H9 (cell line): ENCODE measurements around the gene IRF2BP2. TPM values are rescaled to one million over a fixed set of nuclear protein-coding genes. Genes with fewer than 3 reads are reported as not detected.

Experiments
- DNase-seq: peaks from one replicate; pipeline ENCODE4 v3.0.0-alpha.2; 2017
- H2AFZ ChIP-seq: one replicate; pipeline ENCODE4 v1.6.1; 2013; ENCODE audit warnings: mild to moderate bottlenecking, low read length, control low read depth, moderate library complexity
- H2AK5ac ChIP-seq: 2 replicates; pipeline ENCODE4 v1.6.1; 2013; ENCODE audit warnings: low read length, control low read depth, mixed read lengths; ENCODE audit not compliant: insufficient read length
- H2BK120ac ChIP-seq: one replicate; pipeline ENCODE4 v1.6.1; 2013; ENCODE audit warnings: low read depth, mild to moderate bottlenecking, low read length, control low read depth, inconsistent platforms; ENCODE audit not compliant: poor library complexity, severe bottlenecking
- H2BK12ac ChIP-seq: 2 replicates; pipeline ENCODE4 v1.6.1; 2013; ENCODE audit warnings: low read length, control low read depth, mixed read lengths, low read depth; ENCODE audit not compliant: insufficient read length
- H2BK15ac ChIP-seq: 2 replicates; pipeline ENCODE4 v1.6.1; 2013; ENCODE audit warnings: low read depth, low read length, control low read depth
- H2BK20ac ChIP-seq: one replicate; pipeline ENCODE4 v1.6.1; 2013; ENCODE audit warnings: low read depth, mild to moderate bottlenecking, low read length, control low read depth, inconsistent platforms; ENCODE audit not compliant: poor library complexity, severe bottlenecking
- H2BK5ac ChIP-seq: 2 replicates; pipeline ENCODE4 v1.6.1; 2013; ENCODE audit warnings: low read length, control low read depth, mixed read lengths; ENCODE audit not compliant: insufficient read length
- H3K14ac ChIP-seq: 2 replicates; pipeline ENCODE4 v1.6.1; 2013; ENCODE audit warnings: low read length, control low read depth; ENCODE audit not compliant: insufficient read depth
- H3K18ac ChIP-seq: 2 replicates; pipeline ENCODE4 v1.6.1; 2013; ENCODE audit warnings: low read depth, mild to moderate bottlenecking, mixed read lengths, low read length, control low read depth; ENCODE audit not compliant: insufficient read length
- H3K23ac ChIP-seq: 2 replicates; pipeline ENCODE4 v1.6.1; 2013; ENCODE audit warnings: low read length, control low read depth, mixed read lengths, low read depth; ENCODE audit not compliant: insufficient read length
- H3K23me2 ChIP-seq: 2 replicates; pipeline ENCODE4 v1.6.1; 2013; ENCODE audit warnings: low read depth, mild to moderate bottlenecking, mixed read lengths, low read length, control low read depth; ENCODE audit not compliant: insufficient read length, poor library complexity, severe bottlenecking
- H3K27ac ChIP-seq: 2 replicates; pipeline ENCODE4 v1.5.1; 2013; ENCODE audit warnings: low read length, control low read depth, mixed read lengths, low read depth; ENCODE audit not compliant: insufficient read length
- H3K27me3 ChIP-seq: 2 replicates; pipeline ENCODE4 v1.6.1; 2013; ENCODE audit warnings: low read length, control low read depth, inconsistent platforms; ENCODE audit not compliant: insufficient read depth
- H3K4ac ChIP-seq: 2 replicates; pipeline ENCODE4 v1.6.1; 2013; ENCODE audit warnings: low read depth, mild to moderate bottlenecking, control low read depth, inconsistent platforms, low read length, moderate library complexity
- H3K4me1 ChIP-seq: 2 replicates; pipeline ENCODE4 v1.6.1; 2013; ENCODE audit warnings: low read length, control low read depth, inconsistent platforms; ENCODE audit not compliant: insufficient read depth
- H3K4me2 ChIP-seq: 2 replicates; pipeline ENCODE4 v1.6.1; 2013; ENCODE audit warnings: low read length, control low read depth, mixed read lengths; ENCODE audit not compliant: insufficient read length, insufficient read depth
- H3K56ac ChIP-seq: 2 replicates; pipeline ENCODE4 v1.6.1; 2013; ENCODE audit warnings: low read depth, mild to moderate bottlenecking, mixed read lengths, low read length, control low read depth; ENCODE audit not compliant: insufficient read length
- H3K79me1 ChIP-seq: 2 replicates; pipeline ENCODE4 v1.6.1; 2013; ENCODE audit warnings: low read depth, mild to moderate bottlenecking, moderate library complexity, low read length, control low read depth, inconsistent platforms; ENCODE audit not compliant: insufficient read depth, poor library complexity, severe bottlenecking
- H3K79me2 ChIP-seq: 2 replicates; pipeline ENCODE4 v1.6.1; 2013; ENCODE audit warnings: low read length, control low read depth, inconsistent platforms; ENCODE audit not compliant: insufficient read depth
- H3K9ac ChIP-seq: 2 replicates; pipeline ENCODE4 v1.6.1; 2013; ENCODE audit warnings: low read length, control low read depth, mixed read lengths; ENCODE audit not compliant: insufficient read length; ENCODE audit errors: extremely low read depth
- H3K9me3 ChIP-seq: one replicate; pipeline ENCODE4 v1.6.1; 2013; ENCODE audit warnings: low read depth, low read length, inconsistent platforms; ENCODE audit not compliant: control insufficient read depth
- H3T11ph ChIP-seq: one replicate; pipeline ENCODE4 v1.6.1; 2013; ENCODE audit warnings: mild to moderate bottlenecking, low read length, control low read depth, inconsistent platforms
- H4K20me1 ChIP-seq: one replicate; pipeline ENCODE4 v1.6.1; 2013; ENCODE audit not compliant: control insufficient read depth, insufficient read length, insufficient read depth
- H4K5ac ChIP-seq: 2 replicates; pipeline ENCODE4 v1.6.1; 2013; ENCODE audit warnings: low read depth, mild to moderate bottlenecking, mixed read lengths, low read length, control low read depth; ENCODE audit not compliant: insufficient read length
- H4K8ac ChIP-seq: replicated peaks from 2 replicates; pipeline ENCODE4 v1.6.1; 2013; ENCODE audit warnings: low read length, control low read depth, mixed read lengths, low read depth; ENCODE audit not compliant: insufficient read length
- H4K91ac ChIP-seq: 2 replicates; pipeline ENCODE4 v1.6.1; 2013; ENCODE audit warnings: low read depth, mild to moderate bottlenecking, moderate library complexity, mixed read lengths, low read length, control low read depth; ENCODE audit not compliant: insufficient read length
- H3K27ac Mint-ChIP-seq, 3 experiments: 2 replicates in 2 of 3; 3 replicates in 1 of 3; pipeline ENCODE4 v1.8.0; 2020 to 2021; ENCODE audit warnings: mixed read lengths in 3 of 3, mild to moderate bottlenecking in 1 of 3, moderate library complexity in 1 of 3
- H3K27me3 Mint-ChIP-seq: 2 replicates; pipeline ENCODE4 v1.8.0; 2021; ENCODE audit warnings: low read depth, mild to moderate bottlenecking, moderate library complexity, mixed read lengths
- H3K36me3 Mint-ChIP-seq, 3 experiments: 2 replicates in 2 of 3; 3 replicates in 1 of 3; pipeline ENCODE4 v1.8.0; 2020 to 2021; ENCODE audit warnings: low read depth in 3 of 3, mixed read lengths in 3 of 3; ENCODE audit not compliant: insufficient read depth in 1 of 3
- H3K4me1 Mint-ChIP-seq, 2 experiments: 2 replicates each; pipeline ENCODE4 v1.8.0; 2020; ENCODE audit warnings: mixed read lengths in 2 of 2
- H3K4me3 Mint-ChIP-seq, 2 experiments: 2 replicates in 1 of 2; 3 replicates in 1 of 2; pipeline ENCODE4 v1.8.0; 2020 to 2021; ENCODE audit warnings: mild to moderate bottlenecking in 2 of 2, mixed read lengths in 2 of 2, moderate library complexity in 1 of 2
- H3K9me3 Mint-ChIP-seq, 2 experiments: 2 replicates in 1 of 2; 3 replicates in 1 of 2; pipeline ENCODE4 v1.8.0; 2020; ENCODE audit warnings: mild to moderate bottlenecking in 2 of 2, mixed read lengths in 2 of 2, moderate library complexity in 1 of 2
- CTCF ChIP-seq: fragments of 200-600 bp; sonication (generic); conservative IDR thresholded peaks from 3 replicates; pipeline ENCODE4 v1.8.0; 2021; ENCODE audit warnings: antibody characterized with exemption, mild to moderate bottlenecking
- WGBS: extraction: QIAGEN DNeasy Blood & Tissue Kit; methylation state at CpG from one replicate; pipeline ENCODE4 v1.1.7; 2013; ENCODE audit warnings: missing lambda C conversion rate, low lambda C conversion rate, mixed read lengths; ENCODE audit not compliant: insufficient read length; ENCODE audit errors: extremely low coverage; 5-methylcytosine and 5-hydroxymethylcytosine counted together
- total RNA-seq: library from RNA; stranded (reverse); gene quantifications from 2 replicates; pipeline ENCODE4 v1.2.1, GENCODE V29; 2021

Gene IRF2BP2
- total RNA-seq, 1 experiment from 2014 or later = 80.2 TPM

GRCh38 chr1:234656070-234656895 is 46.3 kb upstream of the IRF2BP2 start:
- H3K27me3 ChIP-seq = no peaks in the 10 kb centered on the region
- no peak overlapping the region for H3T11ph ChIP-seq
- no peak overlapping the region for H4K8ac ChIP-seq
- no peak overlapping the region for H2BK12ac ChIP-seq
- no peak overlapping the region for H2BK20ac ChIP-seq
- Mint-ChIP-seq H3K27me3 (peaks cover 4% of the 10 kb centered on the region; the same call in 1 of the 2 replicates), H3K4me3 (no peak overlapping the region), H3K4me1 (peaks cover 33 to 39% of the 10 kb centered on the region in 2 experiments), H3K9me3 (no peaks in the 10 kb centered on the region; a peak in 1 of 5 replicates), H3K36me3 (no peaks in the 10 kb centered on the region), H3K27ac (peak overlapping the region; percentile 10 to 49 (median 12); a peak in 3 of 7 replicates)
- H3K14ac ChIP-seq = no peak overlapping the region
- no peaks in the 10 kb centered on the region for H3K79me1 ChIP-seq
- H3K27ac ChIP-seq = no peak overlapping the region
- no peak for DNase-seq
- no peak overlapping the region for H3K56ac ChIP-seq
- WGBS = no CpG with 5 or more reads among the region's 17 CpGs
- H3K79me2 ChIP-seq = no peaks in the 10 kb centered on the region
- no peak overlapping the region for H4K5ac ChIP-seq
- no peak overlapping the region for H2BK120ac ChIP-seq
- H2BK15ac ChIP-seq = no peak overlapping the region
- no peak overlapping the region for H3K23ac ChIP-seq
- no peak overlapping the region for H2AK5ac ChIP-seq
- no peak overlapping the region for H3K18ac ChIP-seq
- no peaks in the 10 kb centered on the region for H4K20me1 ChIP-seq
- no peak overlapping the region for H2AFZ ChIP-seq
- no peak overlapping the region for H3K4ac ChIP-seq
- TF ChIP-seq CTCF = no peak
- H3K4me1 ChIP-seq = peaks cover 12% of the 10 kb centered on the region
- H4K91ac ChIP-seq = no peak overlapping the region
- no peaks in the 10 kb centered on the region for H3K9me3 ChIP-seq
- no peak overlapping the region for H2BK5ac ChIP-seq
- no peak overlapping the region for H3K9ac ChIP-seq
- no peak overlapping the region for H3K4me2 ChIP-seq
- no peaks in the 10 kb centered on the region for H3K23me2 ChIP-seq
